ENCODE data around the gene ASIC3. TPM values are rescaled to one million over a fixed set of nuclear protein-coding genes. Genes with fewer than 3 reads are reported as not detected.
"Not testable (repeated sequence)": the region's sequence is repeated elsewhere in the genome, so short reads cannot be mapped to it uniquely, and the experiment has no call there.

The ASIC3 gene
- polyA plus RNA-seq, 1 donor, result 2.3 TPM

- DNase-seq, result peak; percentile 79
These were observed 34.4 kb upstream of the ASIC3 start for GRCh38 chr7:151013733-151014497.

DNA sequence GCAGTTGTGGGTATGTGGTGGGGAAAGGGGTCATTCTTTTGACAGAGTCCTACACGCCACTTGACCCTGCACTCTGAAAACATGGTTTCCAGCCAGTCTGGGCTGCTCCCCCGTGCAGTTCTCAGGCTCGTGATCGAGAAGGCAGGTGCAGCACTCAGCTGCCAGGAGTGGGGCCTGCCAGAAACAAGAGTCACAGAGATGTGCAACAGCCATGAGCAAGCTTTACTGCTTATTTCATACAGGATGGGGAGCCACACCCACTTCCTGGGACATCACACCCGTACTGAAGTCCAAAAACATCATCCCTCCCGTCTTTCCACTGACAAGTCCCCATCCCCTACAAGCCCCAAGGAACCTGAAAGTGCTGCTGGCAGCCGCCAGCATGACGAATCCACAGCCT lies 33.4 kb upstream of the ASIC3 start:
- no peak for DNase-seq

DNA sequence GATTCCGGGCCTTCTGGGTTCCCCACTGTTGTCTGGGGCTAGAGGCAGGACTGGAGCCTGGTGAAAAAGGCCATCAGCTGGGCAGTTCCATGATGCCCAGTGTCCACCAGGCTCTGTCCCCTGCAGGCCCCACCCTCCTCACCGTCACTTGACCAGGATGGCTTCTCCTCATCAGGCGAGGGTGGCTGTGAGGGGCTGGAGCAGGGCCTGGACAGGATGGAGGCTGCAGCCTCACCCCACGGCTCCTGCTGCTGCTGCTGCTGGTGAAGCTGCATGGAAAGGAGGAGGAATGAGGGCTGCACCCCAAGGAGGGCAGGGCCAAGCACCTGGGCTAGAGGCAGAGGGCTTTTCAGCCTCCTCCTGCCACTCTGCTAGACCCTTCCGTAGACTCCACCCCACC lies 32.4 kb upstream of the ASIC3 start:
- DNase-seq, result no peak

DNA sequence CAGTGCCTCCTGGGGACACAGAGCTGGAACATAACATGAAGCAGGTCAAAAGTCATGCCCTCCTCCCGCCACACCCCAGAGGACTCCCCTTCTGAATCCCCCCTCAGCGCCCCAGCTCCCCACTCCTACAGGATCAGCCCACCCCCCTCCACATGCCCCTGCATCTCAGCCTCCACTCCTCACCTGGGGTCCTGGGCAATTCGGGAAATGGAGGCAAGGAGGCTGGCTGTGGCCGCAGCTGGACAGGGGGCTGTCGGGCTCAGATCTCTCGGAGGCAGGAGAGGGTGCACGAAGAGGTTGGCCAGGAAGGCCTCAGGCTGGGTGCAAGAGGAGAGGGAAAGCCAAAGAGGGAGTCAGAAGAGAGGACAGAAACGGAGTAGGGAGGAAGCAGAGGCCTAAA lies 31.8 kb upstream of the ASIC3 start:
- DNase-seq, result no peak

GRCh38 chr7:151016942-151017341 lies 31.4 kb upstream of the ASIC3 start:
- DNase-seq, result no peak

GRCh38 chr7:151017370-151017952 lies 30.9 kb upstream of the ASIC3 start:
- no peak for DNase-seq

DNA sequence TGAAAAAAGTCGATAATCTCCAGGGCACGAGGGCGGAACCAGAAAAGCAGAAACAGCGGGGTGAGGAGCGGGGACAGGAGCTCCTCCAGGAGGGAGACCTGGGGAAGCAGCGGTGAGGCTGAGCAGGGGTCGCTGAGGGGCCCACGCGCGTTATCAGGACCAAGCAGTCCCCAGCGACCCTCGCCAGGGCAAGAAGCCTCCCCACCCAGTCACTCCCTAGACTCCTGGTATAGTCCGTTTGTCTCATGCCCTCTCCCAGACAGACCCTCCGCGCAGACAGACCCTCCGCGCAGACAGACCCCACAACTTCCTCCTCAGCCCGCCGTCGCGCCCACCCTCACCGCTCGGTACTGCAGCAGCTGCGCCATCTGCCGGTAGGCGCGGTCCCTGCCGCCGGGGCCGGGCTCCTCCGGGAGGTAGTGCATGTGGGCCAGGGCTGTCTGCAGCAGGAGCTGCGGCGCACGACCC lies 30.3 kb upstream of the ASIC3 start:
- DNase-seq, result peak; percentile 73

- no peak for DNase-seq
These were observed 29.8 kb upstream of the ASIC3 start for GRCh38 chr7:151018421-151019129.

- DNase-seq, result no peak
These were observed 29.2 kb upstream of the ASIC3 start for GRCh38 chr7:151019130-151019447.

GRCh38 chr7:151020231-151020630 lies 28.1 kb upstream of the ASIC3 start:
- DNase-seq, result no peak

GRCh38 chr7:151023232-151023631 lies 25.1 kb upstream of the ASIC3 start:
- DNase-seq, result no peak

DNA sequence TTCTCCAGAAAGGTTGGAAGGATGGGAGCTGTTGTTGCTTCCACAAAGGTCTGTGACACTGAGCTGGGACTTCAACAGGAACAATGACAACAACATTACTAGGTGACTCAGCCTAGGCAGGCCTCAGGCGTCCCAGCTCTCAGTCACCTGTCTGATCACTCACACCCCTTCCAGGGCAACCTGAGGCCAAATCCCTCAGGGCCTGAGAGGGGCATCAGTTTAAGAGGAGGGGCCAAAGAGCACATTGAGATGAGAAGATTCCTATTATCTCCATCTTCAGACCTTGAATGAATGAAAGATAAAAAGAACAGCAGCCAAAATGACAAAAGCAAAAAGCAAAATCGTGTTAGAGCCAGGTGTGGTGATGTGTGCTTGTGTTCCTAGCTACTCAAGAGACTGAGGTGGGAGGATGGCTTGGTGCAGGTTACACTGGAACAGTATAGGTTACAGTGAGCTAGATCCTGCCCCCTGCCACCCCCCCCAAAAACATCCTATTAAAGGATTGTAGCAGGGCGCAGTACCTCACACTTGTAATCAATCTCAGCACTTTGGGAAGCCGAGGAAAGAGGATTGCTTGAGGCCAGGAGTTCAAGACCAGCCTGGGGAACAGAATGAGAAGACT lies 23.8 kb upstream of the ASIC3 start, which contains the start of gene ATG9B:
Gene ATG9B (minus strand): TSS at position 60 of the 622 bp plus-strand sequence. CDS start 71 bp downstream, outside the sequence.
- no peak for DNase-seq

DNA sequence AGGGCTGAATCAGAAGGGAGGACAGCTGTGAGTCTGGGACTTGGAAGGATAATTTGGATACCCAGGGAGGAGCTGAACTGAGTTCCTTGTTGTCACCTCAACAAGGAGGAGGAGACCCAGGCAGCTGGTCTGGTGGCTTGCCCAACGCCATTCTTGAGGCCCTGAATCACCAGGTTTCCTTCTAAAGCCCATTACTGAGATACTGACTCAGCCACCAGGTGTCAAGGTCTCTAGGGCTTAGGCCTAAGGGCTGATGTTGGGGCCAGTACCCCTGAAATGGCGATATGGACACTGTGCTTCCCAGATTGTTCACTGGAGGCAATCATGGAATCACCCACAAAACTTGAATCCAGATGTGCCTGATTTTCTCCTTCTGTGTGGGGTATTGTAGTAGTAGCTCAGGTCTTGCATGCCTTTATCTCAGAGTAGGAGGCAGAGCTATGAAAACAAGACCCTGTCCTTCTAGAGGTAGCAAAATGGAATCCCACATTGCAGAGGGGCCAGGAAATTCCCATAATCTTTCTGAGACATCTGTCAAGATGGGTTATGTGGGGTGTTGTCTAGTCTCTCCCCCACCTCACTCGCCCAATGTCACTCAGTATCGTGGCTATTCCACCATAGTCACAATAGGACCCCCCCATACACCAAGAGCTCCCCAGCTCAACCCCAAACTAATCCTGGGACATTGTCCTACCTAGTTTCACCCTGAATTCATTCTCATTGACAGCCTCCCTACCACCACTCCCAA lies 22.2 kb upstream of the ASIC3 start:
- DNase-seq, result no peak

DNA sequence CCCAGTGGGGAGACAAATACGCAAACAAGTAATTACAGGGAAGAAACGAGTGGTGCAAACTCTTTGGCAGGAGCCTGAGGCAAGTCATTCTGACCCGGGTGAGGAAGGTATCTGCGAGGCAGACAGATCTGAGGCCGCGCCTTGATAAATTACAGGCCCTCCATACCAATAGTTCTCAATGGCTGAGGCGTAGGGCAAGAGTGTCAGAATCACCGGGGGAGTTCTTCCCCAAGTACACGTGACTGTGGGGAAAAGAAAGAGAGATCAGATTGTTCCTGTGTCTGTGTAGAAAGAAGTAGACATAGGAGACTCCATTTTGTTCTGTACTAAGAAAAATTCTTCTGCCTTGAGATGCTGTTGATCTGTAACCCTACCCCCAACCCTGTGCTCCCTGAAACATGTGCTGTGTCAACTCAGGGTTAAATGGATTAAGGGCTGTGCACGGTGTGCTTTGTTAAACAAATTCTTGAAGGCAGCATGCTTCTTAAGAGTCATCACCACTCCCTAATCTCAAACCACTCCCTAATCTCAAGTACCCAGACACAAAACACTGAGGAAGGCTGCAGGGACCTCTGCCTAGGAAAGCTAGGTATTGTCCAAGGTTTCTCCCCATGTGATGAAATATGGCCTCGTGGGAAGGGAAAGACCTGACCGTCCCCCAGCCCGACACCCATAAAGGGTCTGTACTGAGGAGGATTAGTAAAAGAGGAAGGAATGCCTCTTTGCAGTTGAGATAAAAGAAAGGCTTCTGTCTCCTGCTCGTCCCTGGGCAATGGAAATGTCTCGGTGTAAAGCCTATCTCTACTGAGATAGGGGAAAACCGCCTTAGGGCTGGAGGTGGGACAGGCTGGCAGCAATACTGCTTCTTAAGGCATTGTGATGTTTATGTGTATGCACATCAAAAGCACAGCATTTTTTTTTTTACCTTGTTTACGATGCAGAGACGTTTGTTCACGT lies 21.3 kb upstream of the ASIC3 start:
- DNase-seq, result not testable (repeated sequence)

- not testable (repeated sequence) for DNase-seq
These were observed 20.6 kb upstream of the ASIC3 start for GRCh38 chr7:151027728-151028130.

GRCh38 chr7:151028131-151028947 lies 20.0 kb upstream of the ASIC3 start, which contains the start of gene ABCB8:
TSS of gene ABCB8 (plus strand) at chr7:151028450. CDS start at chr7:151028516, 66 bp downstream.
- peak; percentile 99 for DNase-seq

GRCh38 chr7:151028948-151029501 lies 19.3 kb upstream of the ASIC3 start:
- no peak for DNase-seq

DNA sequence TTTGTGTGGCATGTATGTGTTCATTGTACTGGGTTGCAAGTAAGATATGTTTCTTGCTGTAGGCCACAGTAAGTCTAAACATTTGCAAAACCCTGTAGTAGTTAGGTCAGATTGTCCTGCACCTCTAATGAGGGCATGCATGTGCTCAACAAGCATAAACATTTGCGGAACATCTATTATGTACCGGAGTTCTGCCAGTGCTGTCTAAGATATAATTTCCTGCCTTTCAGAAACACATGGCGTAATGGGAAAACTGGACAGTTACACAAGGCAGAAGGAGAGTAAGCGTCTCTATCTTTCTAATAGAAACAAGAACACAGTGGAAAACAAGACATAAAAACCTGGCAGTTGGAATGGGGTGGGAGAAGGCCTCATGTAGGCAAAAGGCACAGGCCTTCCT lies 17.3 kb upstream of the ASIC3 start:
- no peak for DNase-seq

Measured in left kidney (tissue), 2 donors.